GM04503 (cell line): ENCODE results near the gene RBMS1.

Source experiments
- DNase-seq: peaks from one replicate; pipeline ENCODE4 v3.0.0-alpha.2; 2012; ENCODE audit warnings: low read depth

The RBMS1 gene

GRCh38 chr2:160360089-160360757 is 133.4 kb downstream of the RBMS1 start:
- no peak for DNase-seq

- DNase-seq: peak; percentile 61
These were observed 135.6 kb downstream of the RBMS1 start for GRCh38 chr2:160358046-160358445.

- DNase-seq: no peak
These were observed 137.1 kb downstream of the RBMS1 start for GRCh38 chr2:160356485-160356884.

- no peak for DNase-seq
These were observed 138.5 kb downstream of the RBMS1 start for GRCh38 chr2:160355080-160355479.

- DNase-seq: no peak
These were observed 138.9 kb downstream of the RBMS1 start for GRCh38 chr2:160354677-160355076.

- no peak for DNase-seq
These were observed 139.8 kb downstream of the RBMS1 start for GRCh38 chr2:160353813-160354212.

- DNase-seq: no peak
These were observed 140.4 kb downstream of the RBMS1 start for GRCh38 chr2:160353166-160353565.

GRCh38 chr2:160352500-160352899 is 141.1 kb downstream of the RBMS1 start:
- no peak for DNase-seq

GRCh38 chr2:160351956-160352355 is 141.7 kb downstream of the RBMS1 start:
- DNase-seq: no peak

GRCh38 chr2:160349306-160349705 is 144.3 kb downstream of the RBMS1 start:
- no peak for DNase-seq

- no peak for DNase-seq
These were observed 146.2 kb downstream of the RBMS1 start for GRCh38 chr2:160347269-160347863.

- DNase-seq: no peak
These were observed 148.4 kb downstream of the RBMS1 start for GRCh38 chr2:160345071-160345764.

GRCh38 chr2:160343404-160343803 is 150.2 kb downstream of the RBMS1 start:
- no peak for DNase-seq

GRCh38 chr2:160339726-160340125 is 153.9 kb downstream of the RBMS1 start:
- no peak for DNase-seq

- no peak for DNase-seq
These were observed 154.5 kb downstream of the RBMS1 start for GRCh38 chr2:160338901-160339685.

GRCh38 chr2:160337728-160338127 is 155.9 kb downstream of the RBMS1 start:
- DNase-seq: no peak

- no peak for DNase-seq
These were observed 157.0 kb downstream of the RBMS1 start for GRCh38 chr2:160336635-160337034.

- no peak for DNase-seq
These were observed 157.5 kb downstream of the RBMS1 start for GRCh38 chr2:160336105-160336504.

- no peak for DNase-seq
These were observed 158.2 kb downstream of the RBMS1 start for GRCh38 chr2:160335441-160335840.

- DNase-seq: no peak
These were observed 159.4 kb downstream of the RBMS1 start for GRCh38 chr2:160334028-160334741.

GRCh38 chr2:160333324-160334027 is 160.1 kb downstream of the RBMS1 start:
- DNase-seq: no peak
